Right forelimb (tissue), 1 donor: Measurements from ENCODE around the gene ASCC2.
"Not testable (repeated sequence)": the region's sequence is repeated elsewhere in the genome, so short reads cannot be mapped to it uniquely, and the experiment has no call there.

Experiments
- DNase-seq: peaks from one replicate; pipeline ENCODE4 v3.0.0-alpha.2; 2018

Gene ASCC2

GRCh38 chr22:29784451-29785361 is 53.4 kb downstream of the ASCC2 start:
- DNase-seq: no peak

- DNase-seq: peak; percentile 23
Measured at GRCh38 chr22:29782061-29782845, 55.8 kb downstream of the ASCC2 start.

DNA sequence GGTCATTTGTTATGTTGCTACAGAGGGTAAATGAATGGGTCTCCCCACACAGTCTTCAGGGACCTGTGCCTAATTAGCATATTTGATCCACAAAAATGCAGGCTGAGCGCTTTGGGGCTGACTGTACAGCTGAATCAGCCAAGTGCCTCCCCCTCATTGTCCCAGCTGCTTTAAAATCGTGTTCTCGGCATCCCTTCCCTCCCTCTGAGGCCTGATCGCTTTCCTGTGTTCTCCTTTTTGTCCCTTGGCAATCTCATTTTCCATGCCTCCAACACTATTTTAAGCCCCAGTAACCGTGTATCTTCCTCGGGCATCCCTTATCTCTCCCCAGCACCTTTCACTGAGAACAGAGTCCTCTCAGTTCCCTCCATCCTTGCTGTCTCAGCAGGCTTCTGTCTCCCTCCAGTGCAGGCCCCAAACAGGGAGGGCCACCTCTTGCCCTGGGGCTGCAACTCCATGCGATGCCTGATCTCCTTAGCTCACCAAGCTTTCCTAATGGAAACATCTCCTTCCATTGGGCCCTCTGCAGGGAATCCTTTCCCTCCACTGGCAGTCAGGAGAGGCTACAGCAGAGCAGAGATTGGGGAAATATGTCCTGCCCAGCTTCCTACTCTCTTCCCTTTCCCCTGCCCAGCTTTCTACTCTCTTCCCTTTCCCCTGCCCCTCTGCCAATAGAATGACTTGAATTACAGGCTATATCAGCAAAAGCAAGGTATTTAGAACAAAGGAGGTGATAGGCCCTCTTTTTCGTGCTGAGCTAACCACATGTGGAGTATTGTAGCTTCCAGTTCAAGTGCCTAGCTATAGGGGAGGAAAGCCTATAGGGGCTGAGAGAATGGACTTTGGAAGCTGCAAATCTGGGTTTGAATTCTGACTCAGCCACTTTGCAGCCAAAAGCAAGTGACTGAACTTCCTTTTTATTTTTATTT is 57.1 kb downstream of the ASCC2 start:
- peak; percentile 40 for DNase-seq

DNA sequence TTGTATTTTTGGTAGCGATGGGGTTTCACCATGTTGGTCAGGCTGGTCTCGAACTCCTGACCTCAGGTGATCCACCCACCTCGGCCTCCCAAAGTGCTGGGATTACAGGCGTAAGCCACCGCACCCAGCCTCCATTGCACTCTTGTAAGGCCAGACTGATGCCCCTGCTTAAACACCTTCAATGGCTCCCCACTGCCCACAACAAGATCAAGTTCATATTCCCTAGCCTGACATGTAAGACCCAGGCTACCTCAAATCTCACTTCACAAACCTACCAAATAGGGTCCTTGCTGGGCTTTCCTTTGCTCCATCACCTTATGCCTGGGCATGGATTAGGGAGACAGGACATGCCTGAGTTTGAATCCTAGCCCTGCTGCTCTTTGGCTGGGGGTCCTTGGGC is 57.9 kb downstream of the ASCC2 start:
- DNase-seq: no peak

DNA sequence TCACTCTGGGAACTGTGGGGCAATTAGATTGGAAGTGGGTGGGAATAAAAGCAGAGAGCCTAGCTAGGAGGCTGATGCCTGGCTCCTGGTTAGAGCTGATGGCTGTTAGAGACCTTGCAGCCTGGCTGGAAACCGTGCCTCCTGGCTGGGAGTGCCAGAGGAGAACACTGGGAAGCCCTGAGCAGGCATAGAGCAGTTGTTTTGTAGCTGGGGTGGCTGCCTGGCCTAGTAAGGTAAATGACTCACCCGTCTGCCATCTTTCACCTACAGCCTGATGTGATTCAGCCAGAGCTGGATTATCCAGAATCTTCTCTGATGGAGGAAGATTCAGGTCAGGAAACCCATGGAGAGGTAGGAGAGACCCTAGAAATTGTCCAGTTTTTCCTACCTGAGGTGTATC is 64.8 kb downstream of the ASCC2 start:
- DNase-seq: no peak

GRCh38 chr22:29772170-29772641 is 65.9 kb downstream of the ASCC2 start:
- no peak for DNase-seq

- DNase-seq: no peak
Measured at GRCh38 chr22:29769723-29770321, 68.3 kb downstream of the ASCC2 start.

- DNase-seq: no peak
Measured at GRCh38 chr22:29768052-29768693, 69.9 kb downstream of the ASCC2 start.

DNA sequence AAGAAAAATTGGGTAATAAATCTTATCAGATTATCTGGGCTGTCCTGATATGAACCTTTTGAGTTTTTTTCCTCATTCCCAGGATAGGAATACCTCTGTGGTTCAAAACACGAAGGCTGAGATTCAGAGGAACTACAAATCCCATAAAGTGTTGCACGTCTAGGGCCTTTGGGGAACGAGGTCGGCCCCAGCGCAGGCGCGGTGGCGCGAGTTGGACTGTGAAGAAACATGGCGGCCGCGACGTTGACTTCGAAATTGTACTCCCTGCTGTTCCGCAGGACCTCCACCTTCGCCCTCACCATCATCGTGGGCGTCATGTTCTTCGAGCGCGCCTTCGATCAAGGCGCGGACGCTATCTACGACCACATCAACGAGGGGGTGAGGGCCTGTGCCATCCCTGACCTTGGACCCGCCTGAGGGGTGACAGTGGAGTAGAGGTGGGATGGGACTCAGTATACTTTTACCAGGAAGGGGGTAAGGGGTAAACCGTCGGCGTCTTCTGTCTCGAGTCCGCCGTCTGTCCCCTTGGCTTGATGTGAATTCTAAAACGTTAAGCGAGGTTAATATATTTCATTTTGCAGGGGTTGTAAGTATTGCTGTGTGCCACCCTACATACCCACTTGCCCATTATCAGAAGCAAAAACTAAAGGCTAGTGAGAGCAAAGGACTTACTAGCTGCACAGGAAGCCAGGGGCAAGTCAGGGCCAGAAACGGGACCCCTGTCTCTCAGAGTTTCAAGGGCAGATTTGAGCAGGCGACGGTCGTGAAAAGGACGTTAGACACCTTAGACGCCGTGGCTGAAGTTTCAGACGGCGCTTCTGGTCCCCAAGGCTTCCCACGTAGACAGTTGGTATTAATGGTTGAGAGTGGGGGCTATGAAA is 70.7 kb downstream of the ASCC2 start, which contains the start of gene UQCR10:
Gene UQCR10 (plus strand): TSS at position 199 of the 881 bp plus-strand sequence. CDS start 30 bp downstream, at position 229.
- peak; percentile 91 for DNase-seq

- peak; percentile 93 for DNase-seq
Measured at GRCh38 chr22:29766632-29767170, 71.4 kb downstream of the ASCC2 start, which contains the start of gene ZMAT5. Gene ZMAT5 (minus strand): TSS chr22:29767007. CDS start chr22:29748544, 18,463 bp downstream.

DNA sequence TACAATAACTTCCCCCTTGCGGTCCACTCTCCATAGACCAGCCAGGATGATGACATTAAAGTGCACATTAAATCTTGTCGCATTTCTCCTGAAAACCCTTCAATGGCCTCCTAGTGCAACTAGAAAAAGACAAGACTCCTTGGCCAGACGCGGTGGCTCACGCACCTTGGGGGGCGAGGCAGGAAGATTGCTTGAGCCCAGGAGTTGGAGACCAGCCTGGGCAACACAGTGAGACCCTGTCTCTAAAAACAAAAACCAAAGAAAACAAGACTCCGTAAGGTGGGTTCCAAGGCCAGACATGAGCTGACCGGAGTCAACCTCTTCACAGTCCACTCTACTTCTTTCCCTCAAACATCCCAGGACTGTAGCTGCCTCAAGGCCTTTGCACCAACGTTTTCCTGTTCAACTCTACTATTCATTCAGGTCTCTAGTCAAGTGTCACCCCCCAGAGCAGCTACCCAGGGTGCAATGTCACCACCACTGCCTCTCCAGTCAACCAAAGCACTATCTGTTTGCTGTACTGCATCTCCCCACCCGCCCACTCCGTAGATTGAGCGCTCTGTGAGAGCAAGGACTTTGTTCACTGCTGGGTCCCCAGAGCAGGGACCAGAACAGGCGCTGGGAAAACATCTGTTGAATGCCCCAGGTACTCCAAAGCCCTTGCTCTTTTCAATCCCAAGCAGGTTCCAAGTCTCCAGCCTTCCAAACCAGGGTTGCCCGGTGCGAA is 72.0 kb downstream of the ASCC2 start:
- DNase-seq: no peak

GRCh38 chr22:29762263-29762662 is 75.8 kb downstream of the ASCC2 start:
- no peak for DNase-seq

DNA sequence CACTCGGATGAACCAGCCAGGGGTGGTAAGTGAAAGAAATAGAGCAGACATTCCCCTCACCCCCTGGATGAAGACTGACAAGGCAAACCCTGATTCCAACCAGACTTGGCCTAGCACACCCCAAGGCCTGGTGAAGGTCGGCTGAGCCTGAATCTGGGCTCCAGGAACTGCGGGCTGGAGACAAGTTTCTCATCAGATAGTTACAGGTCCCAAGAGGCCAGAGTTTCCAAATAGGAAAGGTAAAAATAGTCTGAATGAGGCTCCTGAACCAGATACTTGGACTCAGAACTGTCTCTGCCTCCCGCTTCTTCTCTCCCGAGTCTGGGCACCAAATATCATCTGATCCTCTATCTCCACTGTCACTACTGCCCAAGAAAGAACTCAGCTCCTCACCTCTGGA is 79.1 kb downstream of the ASCC2 start:
- DNase-seq: no peak

- DNase-seq: no peak
Measured at GRCh38 chr22:29758068-29758622, 79.9 kb downstream of the ASCC2 start.

DNA sequence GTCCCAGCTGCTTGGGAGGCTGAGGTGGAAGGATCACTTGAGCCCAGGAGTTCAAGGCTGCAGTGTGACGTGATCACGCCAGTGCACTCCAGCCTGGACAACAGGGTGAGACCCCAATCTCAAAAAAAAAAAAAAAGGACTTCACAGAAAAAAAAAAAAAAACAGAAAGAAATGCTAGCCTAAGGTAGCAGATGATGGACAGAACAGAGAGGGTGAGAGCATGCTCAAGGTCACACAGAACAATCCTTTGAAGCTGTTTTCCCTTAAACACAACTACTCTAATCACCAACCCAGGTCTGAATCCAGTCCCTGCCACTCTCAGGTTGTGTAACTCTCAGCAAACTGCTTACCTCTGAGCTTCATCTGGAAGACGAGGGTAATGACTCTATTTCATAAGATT is 81.0 kb downstream of the ASCC2 start:
- DNase-seq: no peak

DNA sequence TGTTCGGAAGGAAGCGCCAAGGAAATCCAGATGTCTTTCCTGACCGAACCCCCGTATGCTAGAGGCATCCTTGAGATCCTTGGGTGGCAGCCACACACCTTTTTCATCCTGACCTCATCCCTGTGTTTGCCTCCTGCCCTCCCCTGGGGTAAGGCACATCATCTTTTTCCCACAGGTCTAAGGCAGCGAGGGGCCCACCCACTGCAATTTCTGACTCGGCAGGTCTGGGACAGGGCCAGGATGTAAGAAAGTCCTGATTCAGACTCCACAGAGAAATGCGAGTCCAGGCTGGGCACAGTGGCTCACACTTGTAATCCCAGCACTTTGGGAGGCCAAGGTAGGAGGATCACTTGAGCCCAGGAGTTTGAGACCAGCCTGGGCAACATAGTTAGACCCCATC is 81.7 kb downstream of the ASCC2 start:
- no peak for DNase-seq

GRCh38 chr22:29755889-29756288 is 82.2 kb downstream of the ASCC2 start:
- DNase-seq: no peak

- not testable (repeated sequence) for DNase-seq
Measured at GRCh38 chr22:29754658-29755395, 83.2 kb downstream of the ASCC2 start.
